ELF-1 (cell line): Measurements from ENCODE around the gene MAP3K1.
"Not testable (repeated sequence)": the region's sequence is repeated elsewhere in the genome, so short reads cannot be mapped to it uniquely, and the experiment has no call there.

Source experiments
- DNase-seq: peaks from one replicate; pipeline ENCODE4 v3.0.0-alpha.2; 2016; ENCODE audit warnings: low read depth, low spot score

Gene MAP3K1

GRCh38 chr5:56814963-56815657 lies at the start of gene MAP3K1:
Gene MAP3K1 (plus strand): TSS chr5:56815549. CDS start chr5:56815574, 25 bp downstream.
- peak; percentile 82 for DNase-seq

GRCh38 chr5:56766926-56767325 lies 48.4 kb upstream of the MAP3K1 start:
- no peak for DNase-seq

GRCh38 chr5:56769875-56770604 lies 45.3 kb upstream of the MAP3K1 start:
- DNase-seq, result no peak

GRCh38 chr5:56772767-56773166 lies 42.6 kb upstream of the MAP3K1 start:
- DNase-seq, result no peak

- DNase-seq, result no peak
Measured at GRCh38 chr5:56774957-56775356, 40.4 kb upstream of the MAP3K1 start.

- not testable (repeated sequence) for DNase-seq
Measured at GRCh38 chr5:56776212-56776846, 39.0 kb upstream of the MAP3K1 start.

- no peak for DNase-seq
Measured at GRCh38 chr5:56783261-56783660, 32.1 kb upstream of the MAP3K1 start.

- DNase-seq, result no peak
Measured at GRCh38 chr5:56786346-56786745, 29.0 kb upstream of the MAP3K1 start.

GRCh38 chr5:56791396-56791795 lies 24.0 kb upstream of the MAP3K1 start:
- no peak for DNase-seq

GRCh38 chr5:56798521-56798920 lies 16.8 kb upstream of the MAP3K1 start:
- no peak for DNase-seq

GRCh38 chr5:56800186-56800585 lies 15.2 kb upstream of the MAP3K1 start:
- no peak for DNase-seq

GRCh38 chr5:56801256-56801655 lies 14.1 kb upstream of the MAP3K1 start:
- DNase-seq, result no peak

GRCh38 chr5:56802205-56802604 lies 13.1 kb upstream of the MAP3K1 start:
- no peak for DNase-seq

- DNase-seq, result no peak
Measured at GRCh38 chr5:56803025-56803424, 12.3 kb upstream of the MAP3K1 start.

GRCh38 chr5:56803894-56804293 lies 11.5 kb upstream of the MAP3K1 start:
- no peak for DNase-seq

- no peak for DNase-seq
Measured at GRCh38 chr5:56807679-56808078, 7.7 kb upstream of the MAP3K1 start.

- no peak for DNase-seq
Measured at GRCh38 chr5:56808211-56808610, 7.1 kb upstream of the MAP3K1 start.

- DNase-seq, result no peak
Measured at GRCh38 chr5:56810826-56811225, 4.5 kb upstream of the MAP3K1 start.

GRCh38 chr5:56812110-56812509 lies 3.2 kb upstream of the MAP3K1 start:
- DNase-seq, result no peak

GRCh38 chr5:56813302-56813701 lies 2.0 kb upstream of the MAP3K1 start:
- DNase-seq, result no peak

GRCh38 chr5:56814361-56814962 lies 887 bp upstream of the MAP3K1 start:
- peak; percentile 68 for DNase-seq
